HEK293T (cell line): ENCODE data around the gene ISOC1.

Source experiments
- CTCF ChIA-PET: fragments of 350-600 bp; formaldehyde crosslinking; extraction: SDS; loops from one replicate; lab custom pipeline; 2021; ENCODE audit warnings: antibody characterized with exemption, inconsistent platforms; lab: Yijun Ruan, JAX
- POLR2A ChIA-PET: fragments of 350-600 bp; formaldehyde crosslinking; extraction: SDS; loops from one replicate; lab custom pipeline; 2020; ENCODE audit warnings: antibody characterized with exemption, inconsistent platforms; lab: Yijun Ruan, JAX
- DNase-seq: peaks from one replicate; pipeline ENCODE4 v3.0.0; 2012; ENCODE audit warnings: mixed read lengths; ENCODE audit errors: extremely low spot score
- ARNT ChIP-seq: fragments of 450-650 bp; IDR thresholded peaks from 2 replicates; pipeline ENCODE4 v1.6.1; 2017; ENCODE audit warnings: mild to moderate bottlenecking
- BHLHE40 ChIP-seq: fragments of 450-650 bp; IDR thresholded peaks from 2 replicates; pipeline ENCODE4 v1.6.1; 2016; ENCODE audit warnings: mild to moderate bottlenecking, moderate library complexity, borderline replicate concordance
- CTBP1 ChIP-seq: fragments of 450-650 bp; IDR thresholded peaks from 2 replicates; pipeline ENCODE4 v1.6.1; 2016; ENCODE audit warnings: borderline replicate concordance
- ELF4 ChIP-seq: fragments of 450-650 bp; IDR thresholded peaks from 2 replicates; pipeline ENCODE4 v1.6.1; 2017; ENCODE audit warnings: antibody characterized with exemption
- FOXA1 ChIP-seq: fragments of 450-650 bp; IDR thresholded peaks from 2 replicates; pipeline ENCODE4 v1.6.1; 2016; ENCODE audit warnings: mild to moderate bottlenecking
- FOXK2 ChIP-seq: fragments of 450-650 bp; IDR thresholded peaks from 2 replicates; pipeline ENCODE4 v1.6.1; 2016; ENCODE audit warnings: mild to moderate bottlenecking
- FOXM1 ChIP-seq: fragments of 450-650 bp; IDR thresholded peaks from 2 replicates; pipeline ENCODE4 v1.6.1; 2017; ENCODE audit warnings: mild to moderate bottlenecking, borderline replicate concordance
- HDGF ChIP-seq: fragments of 450-650 bp; IDR thresholded peaks from 2 replicates; pipeline ENCODE4 v1.6.1; 2017; ENCODE audit warnings: antibody characterized with exemption, borderline replicate concordance
- L3MBTL2 ChIP-seq: fragments of 450-650 bp; conservative IDR thresholded peaks from 2 replicates; pipeline ENCODE4 v1.6.1; 2016; ENCODE audit warnings: mild to moderate bottlenecking
- LEF1 ChIP-seq: fragments of 450-650 bp; IDR thresholded peaks from 2 replicates; pipeline ENCODE4 v1.6.1; 2017; ENCODE audit warnings: mild to moderate bottlenecking, borderline replicate concordance
- NFRKB ChIP-seq: fragments of 450-650 bp; IDR thresholded peaks from 2 replicates; pipeline ENCODE4 v1.6.1; 2016; ENCODE audit warnings: mild to moderate bottlenecking, moderate library complexity
- PKNOX1 ChIP-seq: fragments of 450-650 bp; IDR thresholded peaks from 2 replicates; pipeline ENCODE4 v1.6.1; 2016
- SP1 ChIP-seq: fragments of 450-650 bp; IDR thresholded peaks from 2 replicates; pipeline ENCODE4 v1.6.1; 2017
- SUZ12 ChIP-seq: fragments of 450-650 bp; IDR thresholded peaks from 2 replicates; pipeline ENCODE4 v1.6.1; 2016; ENCODE audit warnings: mild to moderate bottlenecking
- TARDBP ChIP-seq: fragments of 450-650 bp; IDR thresholded peaks from 2 replicates; pipeline ENCODE4 v1.6.1; 2016
- ZNF384 ChIP-seq: fragments of 450-650 bp; IDR thresholded peaks from 2 replicates; pipeline ENCODE4 v1.6.1; 2016

Gene ISOC1

GRCh38 chr5:129116797-129117196 lies 22.2 kb downstream of the ISOC1 start:
- no peak for TF ChIP-seq BHLHE40
- TF ChIP-seq TARDBP = no peak
- no peak for TF ChIP-seq FOXK2
- TF ChIP-seq NFRKB = no peak
- no peak for TF ChIP-seq ELF4
- TF ChIP-seq FOXM1 = no peak
- TF ChIP-seq L3MBTL2 = no peak
- no peak for TF ChIP-seq PKNOX1
- no peak for TF ChIP-seq SP1
- no peak for TF ChIP-seq SUZ12
- no peak for TF ChIP-seq LEF1
- no peak for TF ChIP-seq FOXA1
- TF ChIP-seq ZNF384 = no peak
- no peak for TF ChIP-seq ARNT
- DNase-seq = no peak
- ChIA-PET CTCF (interaction anchor here (1.4 kb wide), 1 partner anchor 9 kb away, joined by 3 read pairs; no protein-coding TSS in a partner anchor), POLR2A (no interaction called here)

GRCh38 chr5:129118405-129118804 lies 23.9 kb downstream of the ISOC1 start:
- POLR2A ChIA-PET = interaction anchor here (1.2 kb wide), 1 partner anchor 24 kb away, joined by 5 read pairs; the partner anchor contains the start of gene ISOC1
- DNase-seq = no peak
- CTCF ChIA-PET = no interaction called here

GRCh38 chr5:129118826-129119225 lies 24.3 kb downstream of the ISOC1 start:
- ChIA-PET POLR2A (interaction anchor here (1.2 kb wide), 1 partner anchor 24 kb away, joined by 5 read pairs; the partner anchor contains the start of gene ISOC1), CTCF (no interaction called here)
- DNase-seq = no peak
- TF ChIP-seq ARNT = no peak
- TF ChIP-seq FOXM1 = no peak
- TF ChIP-seq SP1 = no peak
- TF ChIP-seq ZNF384 = no peak
- no peak for TF ChIP-seq ELF4
- TF ChIP-seq BHLHE40 = no peak
- TF ChIP-seq NFRKB = no peak
- TF ChIP-seq LEF1 = no peak
- no peak for TF ChIP-seq PKNOX1
- TF ChIP-seq TARDBP = no peak
- TF ChIP-seq CTBP1 = no peak
- TF ChIP-seq FOXK2 = no peak
- TF ChIP-seq L3MBTL2 = no peak

More at GRCh38 chr5:129118405-129118804, 23.9 kb downstream of the ISOC1 start:
- TF ChIP-seq FOXM1 (no peak), NFRKB (no peak), LEF1 (no peak), L3MBTL2 (no peak), PKNOX1 (no peak), SUZ12 (no peak), BHLHE40 (no peak), ZNF384 (no peak), CTBP1 (no peak), FOXK2 (no peak), TARDBP (no peak), FOXA1 (no peak), SP1 (no peak)

GRCh38 chr5:129120158-129120581 lies 25.6 kb downstream of the ISOC1 start:
- no peak for DNase-seq
- ChIA-PET CTCF (no interaction called here), POLR2A (no interaction called here)
- TF ChIP-seq TARDBP (no peak), SP1 (no peak), FOXK2 (no peak), FOXM1 (no peak), FOXA1 (no peak), L3MBTL2 (no peak), ELF4 (no peak), LEF1 (no peak), ARNT (no peak), SUZ12 (no peak), BHLHE40 (no peak), ZNF384 (no peak), PKNOX1 (no peak), HDGF (no peak), CTBP1 (no peak)

- no peak for TF ChIP-seq CTBP1
- TF ChIP-seq BHLHE40 = no peak
- TF ChIP-seq LEF1 = no peak
- no peak for TF ChIP-seq L3MBTL2
- TF ChIP-seq ARNT = no peak
- TF ChIP-seq PKNOX1 = no peak
- no peak for TF ChIP-seq FOXA1
- no peak for TF ChIP-seq SUZ12
- no peak for DNase-seq
- ChIA-PET POLR2A (no interaction called here), CTCF (no interaction called here)
Measured at GRCh38 chr5:129122560-129122959, 28.0 kb downstream of the ISOC1 start.
